Endothelial cell of umbilical vein (primary cell): Measurements from ENCODE around the gene FXYD3. TPM values are rescaled to one million over a fixed set of nuclear protein-coding genes. Genes with fewer than 3 reads are reported as not detected.

Experiments
- BruUV-seq: library from RNA; stranded (reverse); fragments of 400-500 nt; replicated peaks from 2 replicates; lab custom pipeline; 2021; lab: Mats Ljungman, UMichigan
- CTCF ChIA-PET: fragments of 300-600, 350-600 bp; sonication (Branson Sonifier 250); formaldehyde crosslinking; loops from one replicate; lab custom pipeline; 2021; ENCODE audit warnings: antibody characterized with exemption, inconsistent platforms; lab: Charles Lee
- POLR2A ChIA-PET: fragments of 300-600, 350-600 bp; sonication (Branson Sonifier 250); formaldehyde crosslinking; loops from one replicate; lab custom pipeline; 2021; ENCODE audit warnings: antibody characterized with exemption, inconsistent platforms; lab: Charles Lee
- DNase-seq: peaks from one replicate; pipeline ENCODE4 v3.0.0-alpha.2; 2011; ENCODE audit warnings: low read depth, low spot score
- FAIRE-seq: peaks from 2 replicates; lab custom pipeline; 2011; peaks lifted over from hg19 to GRCh38; lab: Jason Lieb, UNC
- H2AFZ ChIP-seq: 2 replicates; pipeline ENCODE4 v1.6.0; 2012; ENCODE audit warnings: low read depth, low read length, control low read depth, inconsistent platforms
- H3K27ac ChIP-seq: 2 replicates; pipeline ENCODE4 v1.5.1; 2011; ENCODE audit warnings: low read depth, mild to moderate bottlenecking, control low read depth, low read length, moderate library complexity; ENCODE audit not compliant: insufficient read depth
- H3K27me3 ChIP-seq, 2 experiments: 2 replicates each; pipeline versions ENCODE4 v1.6.0 to v1.6.1; 2011; ENCODE audit warnings: low read length in 2 of 2, mixed read lengths in 1 of 2; ENCODE audit not compliant: control insufficient read depth in 2 of 2, insufficient read depth in 2 of 2
- H3K36me3 ChIP-seq, 2 experiments: 2 replicates in 1 of 2; 3 replicates in 1 of 2; pipeline ENCODE4 v1.5.1; 2011; ENCODE audit warnings: low read length in 2 of 2, mild to moderate bottlenecking in 1 of 2, moderate library complexity in 1 of 2; ENCODE audit not compliant: control insufficient read depth in 2 of 2, insufficient read depth in 2 of 2; ENCODE audit errors: extremely low read depth in 1 of 2
- H3K4me1 ChIP-seq: 3 replicates; pipeline ENCODE4 v1.5.1; 2011; ENCODE audit warnings: mild to moderate bottlenecking, low read length; ENCODE audit not compliant: control insufficient read depth, insufficient read depth; ENCODE audit errors: extremely low read depth
- H3K4me2 ChIP-seq: 2 replicates; pipeline ENCODE4 v1.6.1; 2011; ENCODE audit warnings: low read length, control low read depth, mixed read lengths; ENCODE audit not compliant: insufficient read depth
- H3K4me3 ChIP-seq, 3 experiments: fragments of 200-600 bp in 1 of 3; sonication (generic), shearing (Covaris generic) in 1 of 3; replicated peaks in 1 of 3; 2 replicates each; pipeline ENCODE4 v1.5.1; 2011 to 2016; ENCODE audit warnings: control low read depth in 3 of 3, low read length in 3 of 3, mild to moderate bottlenecking in 2 of 3, inconsistent platforms in 1 of 3, low read depth in 1 of 3, moderate library complexity in 1 of 3; ENCODE audit not compliant: insufficient read depth in 1 of 3
- H3K79me2 ChIP-seq: 2 replicates; pipeline ENCODE4 v1.6.0; 2012; ENCODE audit warnings: low read length, inconsistent platforms; ENCODE audit not compliant: control insufficient read depth, insufficient read depth
- H3K9ac ChIP-seq: replicated peaks from 2 replicates; pipeline ENCODE3; 2011; ENCODE audit warnings: low read length, control low read depth; ENCODE audit not compliant: insufficient read depth; ENCODE audit errors: extremely low read depth
- H3K9me1 ChIP-seq: replicated peaks from 3 replicates; pipeline ENCODE4 v1.6.0; 2011; ENCODE audit warnings: mild to moderate bottlenecking, low read length; ENCODE audit not compliant: control insufficient read depth, insufficient read depth; ENCODE audit errors: extremely low read depth
- H3K9me3 ChIP-seq: replicated peaks from 2 replicates; pipeline ENCODE4 v1.5.1; 2012; ENCODE audit warnings: low read length, inconsistent platforms; ENCODE audit not compliant: control insufficient read depth, insufficient read depth
- H4K20me1 ChIP-seq: replicated peaks from 2 replicates; pipeline ENCODE3; 2011; ENCODE audit warnings: mild to moderate bottlenecking, low read length; ENCODE audit not compliant: control insufficient read depth, insufficient read depth; ENCODE audit errors: extremely low read depth
- CTCF ChIP-seq, 2 donors: IDR thresholded peaks; 1 replicate in 1 of 2; 2 replicates in 1 of 2; pipeline ENCODE4 v1.5.1; 2011; ENCODE audit warnings: low read length in 2 of 2, mild to moderate bottlenecking in 2 of 2, moderate library complexity in 2 of 2, control low read depth in 1 of 2, inconsistent platforms in 1 of 2, low read depth in 1 of 2; ENCODE audit not compliant: insufficient read depth in 1 of 2; ENCODE audit errors: extremely low read depth in 1 of 2
- EZH2 ChIP-seq: IDR thresholded peaks from 2 replicates; pipeline ENCODE4 v1.6.1; 2012; ENCODE audit warnings: borderline replicate concordance, low read depth, mild to moderate bottlenecking, moderate library complexity, low read length, inconsistent platforms; ENCODE audit not compliant: severe bottlenecking
- FOS ChIP-seq: IDR thresholded peaks from 2 replicates; pipeline ENCODE4 v1.6.1; 2011; ENCODE audit warnings: mild to moderate bottlenecking, low read length, moderate library complexity, borderline replicate concordance; ENCODE audit not compliant: insufficient read depth
- GATA2 ChIP-seq: IDR thresholded peaks from 2 replicates; pipeline ENCODE4 v1.7.0; 2011; ENCODE audit warnings: low read depth, mild to moderate bottlenecking, moderate library complexity, mixed read lengths, low read length; ENCODE audit not compliant: insufficient read length, insufficient read depth
- JUN ChIP-seq: IDR thresholded peaks from 2 replicates; pipeline ENCODE4 v1.6.1; 2011; ENCODE audit warnings: borderline replicate concordance, low read depth; ENCODE audit not compliant: insufficient read length, insufficient read depth
- MAX ChIP-seq: IDR thresholded peaks from 2 replicates; pipeline ENCODE4 v1.6.1; 2011; ENCODE audit not compliant: insufficient read depth, insufficient read length
- MYC ChIP-seq: IDR thresholded peaks from one replicate; pipeline ENCODE4 v1.6.1; 2011; ENCODE audit warnings: mild to moderate bottlenecking, low read depth, low read length
- POLR2A ChIP-seq: IDR thresholded peaks from 2 replicates; pipeline ENCODE4 v1.6.1; 2012; ENCODE audit warnings: low read depth, mild to moderate bottlenecking, control low read depth, low read length
- POLR2AphosphoS5 ChIP-seq: IDR thresholded peaks from 2 replicates; pipeline ENCODE4 v1.6.1; 2012; ENCODE audit warnings: low read depth, mild to moderate bottlenecking, control low read depth, low read length, moderate library complexity; ENCODE audit not compliant: insufficient read depth
- dilution Hi-C: fragments of 300-500 bp; cut with MboI; formaldehyde crosslinking; loops from one replicate; pipeline ENCODE4 v1.15.0; 2019; ENCODE audit warnings: low sequenced_read_pairs; ENCODE audit not compliant: extremely low pct_ligation_motif_present
- intact Hi-C: fragments of 100-400 bp; cut with micrococcal nuclease; formaldehyde crosslinking; loops from one replicate; pipeline ENCODE4 v1.10.0; 2022
- polyA plus RNA-seq, 4 experiments: library from polyadenylated mRNA; depleted of rRNA in 3 of 4; stranded (reverse) in 3 of 4; unstranded in 1 of 4; fragments of >200 nt; gene quantifications; 2 replicates each; pipeline versions ENCODE4 v1.2.1 to v1.2.3, GENCODE V29; 2011 to 2012; ENCODE audit warnings: missing spikeins in 1 of 4
- total RNA-seq: library from RNA; stranded (reverse); gene quantifications from 2 replicates; pipeline ENCODE4 v1.2.3, GENCODE V29; 2021

FXYD3 gene
- total and polyA plus RNA-seq, 2 donors (not counting 3 experiments of a cell fraction or from before 2014, with no cell fraction given) = not detected

DNA sequence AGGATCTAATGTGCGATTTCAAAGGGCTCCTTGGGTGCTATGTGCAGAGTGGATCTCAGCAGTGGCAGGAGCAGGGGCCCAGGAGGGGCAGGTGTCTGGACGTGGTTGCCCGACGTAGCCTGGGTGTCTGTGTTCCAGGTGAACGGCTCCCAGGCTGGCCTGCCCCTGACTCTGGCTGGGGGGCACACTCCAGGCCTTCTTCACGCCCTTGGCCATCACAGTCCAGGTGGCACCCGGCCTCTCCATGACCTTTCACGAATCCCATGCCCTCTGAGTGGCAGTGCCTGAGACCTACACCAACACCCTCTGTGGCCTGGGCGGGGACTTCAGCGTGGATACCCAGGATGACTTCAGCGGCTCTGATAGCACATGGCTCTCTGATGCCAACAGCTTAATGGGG lies 11.3 kb upstream of the FXYD3 start:
- CTCF ChIA-PET = no interaction called here
- TF ChIP-seq MYC = no peak
- TF ChIP-seq CTCF (IDR thresholded peaks at IDR 0.05; ENCODE audit: extremely low read depth in 1 of 2, insufficient read depth in 1 of 2, low read depth in 1 of 2, low read length in 2 of 2) = no peak
- no peak for TF ChIP-seq POLR2AphosphoS5
- no peak for TF ChIP-seq GATA2
- no peak for TF ChIP-seq MAX
- no peak for TF ChIP-seq POLR2A
- TF ChIP-seq JUN = no peak
- no peak for TF ChIP-seq FOS
- no peak for TF ChIP-seq EZH2

More for the DNA sequence above, 11.3 kb upstream of the FXYD3 start:
- intact Hi-C loops = no loop called here
- Histone ChIP-seq H3K27me3 (no peaks in the 10 kb centered on the region), H3K4me1 (no peaks in the 10 kb centered on the region), H3K9ac (no peak overlapping the region), H3K4me3 (no peak overlapping the region), H3K79me2 (no peaks in the 10 kb centered on the region), H4K20me1 (no peaks in the 10 kb centered on the region), H3K4me2 (no peak overlapping the region), H3K9me1 (no peaks in the 10 kb centered on the region), H3K27ac (no peak overlapping the region), H3K36me3 (no peaks in the 10 kb centered on the region), H2AFZ (no peak overlapping the region), H3K9me3 (no peaks in the 10 kb centered on the region)
- BruUV-seq = no TSS peak
- POLR2A ChIA-PET = interaction anchor here (0.6 kb wide), 1 partner anchor 47 kb away, joined by 3 read pairs; no protein-coding TSS in a partner anchor
- dilution Hi-C loops = no loop called here
- DNase-seq (no peak), FAIRE-seq (no peak)
